ENCODE results near the gene DDRGK1.
"Not testable (repeated sequence)": the region's sequence is repeated elsewhere in the genome, so short reads cannot be mapped to it uniquely, and the experiment has no call there.

DDRGK1 gene

GRCh38 chr20:3163099-3164042 lies 41.1 kb downstream of the DDRGK1 start:
- DNase-seq, result no peak

- no peak for DNase-seq
Observed at GRCh38 chr20:3162080-3162611, 42.3 kb downstream of the DDRGK1 start.

- no peak for DNase-seq
Observed at GRCh38 chr20:3161316-3162079, 43.0 kb downstream of the DDRGK1 start.

- no peak for DNase-seq
Observed at GRCh38 chr20:3160418-3160817, 44.1 kb downstream of the DDRGK1 start.

- peak in 1 of 2 experiments; percentile 46 for DNase-seq
Observed at GRCh38 chr20:3158968-3159431, 45.5 kb downstream of the DDRGK1 start.

GRCh38 chr20:3157817-3158216 lies 46.7 kb downstream of the DDRGK1 start:
- DNase-seq, result no peak

GRCh38 chr20:3156811-3157619 lies 47.5 kb downstream of the DDRGK1 start:
- DNase-seq, result no peak

- DNase-seq, result not testable (repeated sequence)
Observed at GRCh38 chr20:3152057-3152644, 52.3 kb downstream of the DDRGK1 start.

- no peak for DNase-seq
Observed at GRCh38 chr20:3150908-3151307, 53.6 kb downstream of the DDRGK1 start.

- no peak for DNase-seq
Observed at GRCh38 chr20:3146732-3147341, 57.6 kb downstream of the DDRGK1 start.

GRCh38 chr20:3141757-3142156 lies 62.7 kb downstream of the DDRGK1 start:
- DNase-seq, result no peak

All from activated T-cell treated with anti-CD3 and anti-CD28 coated beads, Interleukin-2, amount 50 U/mL, for 48 hours (primary cell).